HEK293 (cell line): ENCODE results near the gene CDCA5.

Experiments
- BCL11A ChIP-seq: fragments of 450-650 bp; formaldehyde crosslinking; IDR thresholded peaks from 2 replicates; pipeline ENCODE4 v1.5.1; 2016; ENCODE audit warnings: low read depth, missing biosample characterization, missing genetic modification characterization
- OSR2 ChIP-seq: fragments of 450-650 bp; formaldehyde crosslinking; IDR thresholded peaks from 2 replicates; pipeline ENCODE4 v1.5.1; 2016; ENCODE audit warnings: missing biosample characterization, missing genetic modification characterization
- ZBTB17 ChIP-seq: fragments of 450-650 bp; formaldehyde crosslinking; IDR thresholded peaks from 2 replicates; pipeline ENCODE4 v1.5.1; 2016; ENCODE audit warnings: missing biosample characterization, missing genetic modification characterization
- ZBTB20 ChIP-seq: fragments of 450-650 bp; formaldehyde crosslinking; IDR thresholded peaks from 2 replicates; pipeline ENCODE4 v1.5.1; 2016; ENCODE audit warnings: missing biosample characterization, missing genetic modification characterization
- ZBTB21 ChIP-seq: fragments of 450-650 bp; formaldehyde crosslinking; IDR thresholded peaks from 2 replicates; pipeline ENCODE4 v1.5.1; 2017; ENCODE audit warnings: missing biosample characterization, missing genetic modification characterization
- ZBTB48 ChIP-seq: fragments of 450-650 bp; formaldehyde crosslinking; IDR thresholded peaks from 2 replicates; pipeline ENCODE4 v1.5.1; 2016; ENCODE audit warnings: missing biosample characterization, missing genetic modification characterization
- ZFHX2 ChIP-seq: fragments of 450-650 bp; formaldehyde crosslinking; conservative IDR thresholded peaks from 2 replicates; pipeline ENCODE4 v1.5.1; 2016; ENCODE audit warnings: missing biosample characterization, missing genetic modification characterization
- ZFP69B ChIP-seq: fragments of 450-650 bp; formaldehyde crosslinking; IDR thresholded peaks from 2 replicates; pipeline ENCODE4 v1.5.1; 2016; ENCODE audit warnings: missing biosample characterization, missing genetic modification characterization
- ZIC2 ChIP-seq: fragments of 450-650 bp; formaldehyde crosslinking; IDR thresholded peaks from 2 replicates; pipeline ENCODE4 v1.5.1; 2016; ENCODE audit warnings: missing biosample characterization, missing genetic modification characterization
- ZNF112 ChIP-seq: fragments of 450-650 bp; formaldehyde crosslinking; IDR thresholded peaks from 2 replicates; pipeline ENCODE4 v1.5.0; 2017; ENCODE audit warnings: missing biosample characterization, missing genetic modification characterization
- ZNF184 ChIP-seq: fragments of 450-650 bp; IDR thresholded peaks from 2 replicates; pipeline ENCODE4 v1.5.1; 2018; ENCODE audit warnings: missing biosample characterization, mild to moderate bottlenecking, missing genetic modification characterization
- ZNF19 ChIP-seq: fragments of 450-650 bp; formaldehyde crosslinking; IDR thresholded peaks from 2 replicates; pipeline ENCODE4; 2016; ENCODE audit warnings: missing biosample characterization, missing genetic modification characterization, low read depth
- ZNF2 ChIP-seq: fragments of 450-650 bp; formaldehyde crosslinking; IDR thresholded peaks from 2 replicates; pipeline ENCODE4 v1.5.1; 2016; ENCODE audit warnings: missing biosample characterization, missing genetic modification characterization
- ZNF214 ChIP-seq: fragments of 450-650 bp; formaldehyde crosslinking; IDR thresholded peaks from 2 replicates; pipeline ENCODE4 v1.5.1; 2017; ENCODE audit warnings: missing biosample characterization, mild to moderate bottlenecking, missing genetic modification characterization, borderline replicate concordance
- ZNF24 ChIP-seq: fragments of 450-650 bp; formaldehyde crosslinking; IDR thresholded peaks from 2 replicates; pipeline ENCODE4 v1.5.1; 2016; ENCODE audit warnings: missing biosample characterization, missing genetic modification characterization
- ZNF335 ChIP-seq: fragments of 450-650 bp; formaldehyde crosslinking; conservative IDR thresholded peaks from 2 replicates; pipeline ENCODE4 v1.5.1; 2016; ENCODE audit warnings: missing biosample characterization, missing genetic modification characterization
- ZNF354C ChIP-seq: fragments of 450-650 bp; formaldehyde crosslinking; IDR thresholded peaks from 2 replicates; pipeline ENCODE4 v1.5.1; 2016; ENCODE audit warnings: missing biosample characterization, missing genetic modification characterization, low read depth, borderline replicate concordance
- ZNF391 ChIP-seq: fragments of 450-650 bp; formaldehyde crosslinking; IDR thresholded peaks from 2 replicates; pipeline ENCODE4 v1.5.1; 2016; ENCODE audit warnings: low read depth, missing biosample characterization, missing genetic modification characterization, borderline replicate concordance
- ZNF501 ChIP-seq: fragments of 450-650 bp; formaldehyde crosslinking; IDR thresholded peaks from 2 replicates; pipeline ENCODE4 v1.5.1; 2016; ENCODE audit warnings: missing biosample characterization, missing genetic modification characterization
- ZNF561 ChIP-seq: fragments of 450-650 bp; IDR thresholded peaks from 2 replicates; pipeline ENCODE4 v1.5.1; 2018; ENCODE audit warnings: missing biosample characterization, missing genetic modification characterization, borderline replicate concordance
- ZNF600 ChIP-seq: fragments of 450-650 bp; formaldehyde crosslinking; IDR thresholded peaks from 2 replicates; pipeline ENCODE4 v1.5.1; 2016; ENCODE audit warnings: missing biosample characterization, missing genetic modification characterization
- ZNF610 ChIP-seq: fragments of 450-650 bp; formaldehyde crosslinking; IDR thresholded peaks from 2 replicates; pipeline ENCODE4 v1.5.1; 2016; ENCODE audit warnings: missing biosample characterization, missing genetic modification characterization, borderline replicate concordance
- ZNF701 ChIP-seq: fragments of 450-650 bp; formaldehyde crosslinking; IDR thresholded peaks from 2 replicates; pipeline ENCODE4 v1.5.1; 2016; ENCODE audit warnings: missing biosample characterization, missing genetic modification characterization
- TF ChIP-seq, protein P1 (sequence below): fragments of 450-650 bp; formaldehyde crosslinking; IDR thresholded peaks from 2 replicates; pipeline ENCODE4 v1.5.1; 2017; ENCODE audit warnings: missing biosample characterization, missing genetic modification characterization
- TF ChIP-seq, protein P2 (sequence below): fragments of 450-650 bp; formaldehyde crosslinking; IDR thresholded peaks from 2 replicates; pipeline ENCODE4 v1.5.1; 2016; ENCODE audit warnings: missing biosample characterization, missing genetic modification characterization
- TF ChIP-seq, protein P3 (sequence below): fragments of 450-650 bp; formaldehyde crosslinking; IDR thresholded peaks from 2 replicates; pipeline ENCODE4 v1.5.1; 2017; ENCODE audit warnings: missing biosample characterization, missing genetic modification characterization
- TF ChIP-seq, protein P4 (sequence below): fragments of 450-650 bp; formaldehyde crosslinking; IDR thresholded peaks from 2 replicates; pipeline ENCODE4 v1.5.1; 2016; ENCODE audit warnings: missing biosample characterization, missing genetic modification characterization, borderline replicate concordance
- TF ChIP-seq, protein P5 (sequence below): fragments of 450-650 bp; formaldehyde crosslinking; IDR thresholded peaks from 2 replicates; pipeline ENCODE4 v1.5.1; 2016; ENCODE audit warnings: missing biosample characterization, missing genetic modification characterization, borderline replicate concordance

CDCA5 gene

DNA sequence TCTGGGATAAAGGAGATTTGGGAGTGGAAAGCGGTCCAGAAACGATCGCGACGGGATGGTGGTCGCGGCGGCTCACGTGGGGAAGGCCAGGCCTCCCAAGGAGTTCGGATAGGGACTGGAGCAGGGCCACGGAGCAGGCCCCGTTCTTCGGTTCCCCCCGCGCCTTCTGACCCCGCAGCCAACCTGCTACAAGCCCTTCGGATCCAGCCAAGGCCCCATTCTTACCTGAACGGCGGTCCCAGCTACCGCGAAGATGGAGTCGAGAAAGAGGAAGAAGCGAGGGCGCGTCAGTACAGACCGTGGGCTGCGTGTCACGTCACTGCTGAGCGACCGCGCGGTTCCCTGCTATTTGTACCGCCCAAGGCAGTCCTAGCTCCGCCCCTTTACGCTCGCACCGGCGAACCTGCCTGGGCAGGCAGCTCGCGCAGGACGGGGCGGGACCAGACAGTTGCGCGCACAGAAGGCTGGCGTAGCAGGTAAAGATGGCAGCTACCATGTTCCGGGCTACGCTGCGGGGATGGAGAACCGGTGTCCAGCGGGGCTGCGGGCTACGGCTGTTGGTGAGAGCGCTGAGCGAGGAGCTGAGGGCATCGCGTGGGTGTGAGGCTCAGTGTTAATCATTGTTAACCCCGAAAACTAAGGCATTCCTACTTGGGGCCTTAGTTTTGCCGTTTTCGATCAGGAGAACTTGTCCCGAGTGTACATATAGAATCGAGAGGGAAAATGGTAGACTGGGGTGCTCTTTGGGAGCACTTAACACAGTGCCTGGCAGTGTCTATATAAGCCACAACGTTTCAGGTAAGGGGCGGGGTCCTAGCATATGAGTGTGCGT is 38.2 kb upstream of the CDCA5 start, which contains the start of the genes FAU and MRPL49 (continued):
- TF ChIP-seq, protein P1, sequence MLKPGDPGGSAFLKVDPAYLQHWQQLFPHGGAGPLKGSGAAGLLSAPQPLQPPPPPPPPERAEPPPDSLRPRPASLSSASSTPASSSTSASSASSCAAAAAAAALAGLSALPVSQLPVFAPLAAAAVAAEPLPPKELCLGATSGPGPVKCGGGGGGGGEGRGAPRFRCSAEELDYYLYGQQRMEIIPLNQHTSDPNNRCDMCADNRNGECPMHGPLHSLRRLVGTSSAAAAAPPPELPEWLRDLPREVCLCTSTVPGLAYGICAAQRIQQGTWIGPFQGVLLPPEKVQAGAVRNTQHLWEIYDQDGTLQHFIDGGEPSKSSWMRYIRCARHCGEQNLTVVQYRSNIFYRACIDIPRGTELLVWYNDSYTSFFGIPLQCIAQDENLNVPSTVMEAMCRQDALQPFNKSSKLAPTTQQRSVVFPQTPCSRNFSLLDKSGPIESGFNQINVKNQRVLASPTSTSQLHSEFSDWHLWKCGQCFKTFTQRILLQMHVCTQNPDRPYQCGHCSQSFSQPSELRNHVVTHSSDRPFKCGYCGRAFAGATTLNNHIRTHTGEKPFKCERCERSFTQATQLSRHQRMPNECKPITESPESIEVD (tag by site-specific recombination): no peak
- TF ChIP-seq, protein P2, sequence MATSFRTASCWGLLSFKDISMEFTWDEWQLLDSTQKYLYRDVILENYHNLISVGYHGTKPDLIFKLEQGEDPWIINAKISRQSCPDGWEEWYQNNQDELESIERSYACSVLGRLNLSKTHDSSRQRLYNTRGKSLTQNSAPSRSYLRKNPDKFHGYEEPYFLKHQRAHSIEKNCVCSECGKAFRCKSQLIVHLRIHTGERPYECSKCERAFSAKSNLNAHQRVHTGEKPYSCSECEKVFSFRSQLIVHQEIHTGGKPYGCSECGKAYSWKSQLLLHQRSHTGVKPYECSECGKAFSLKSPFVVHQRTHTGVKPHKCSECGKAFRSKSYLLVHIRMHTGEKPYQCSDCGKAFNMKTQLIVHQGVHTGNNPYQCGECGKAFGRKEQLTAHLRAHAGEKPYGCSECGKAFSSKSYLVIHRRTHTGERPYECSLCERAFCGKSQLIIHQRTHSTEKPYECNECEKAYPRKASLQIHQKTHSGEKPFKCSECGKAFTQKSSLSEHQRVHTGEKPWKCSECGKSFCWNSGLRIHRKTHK (tag by site-specific recombination): no peak
- TF ChIP-seq ZNF335 (tag by site-specific recombination) (peak; percentile 94), ZFP69B (tag by site-specific recombination) (no peak), ZNF391 (tag by site-specific recombination) (no peak; the same call in 1 of the 2 replicates), ZNF501 (peak; percentile 74), ZNF24 (tag by site-specific recombination) (no peak; the same call in 1 of the 2 replicates), OSR2 (tag by site-specific recombination) (no peak), ZBTB17 (tag by site-specific recombination) (peak; percentile 81), ZIC2 (no peak), BCL11A (tag by site-specific recombination) (no peak), ZNF214 (tag by site-specific recombination) (no peak), ZFHX2 (tag by site-specific recombination) (peak; percentile 79), ZNF701 (tag by site-specific recombination) (no peak), ZNF19 (tag by site-specific recombination) (no peak), ZNF600 (tag by site-specific recombination) (0 out of 2 replicates have a peak, but pooled peaks have one; percentile 61), ZNF610 (tag by site-specific recombination) (no peak), ZNF561 (tag by site-specific recombination) (peak; percentile 25; the same call in 1 of the 2 replicates), ZNF184 (tag by site-specific recombination) (no peak), ZNF2 (tag by site-specific recombination) (peak; percentile 71; the same call in 1 of the 2 replicates), ZBTB48 (tag by site-specific recombination) (no peak), ZBTB21 (tag by site-specific recombination) (peak; percentile 57; the same call in 1 of the 2 replicates), ZNF112 (tag by site-specific recombination) (no peak), ZNF354C (no peak), ZBTB20 (tag by site-specific recombination) (peak; percentile 47; the same call in 1 of the 2 replicates)
- TF ChIP-seq, protein P3, sequence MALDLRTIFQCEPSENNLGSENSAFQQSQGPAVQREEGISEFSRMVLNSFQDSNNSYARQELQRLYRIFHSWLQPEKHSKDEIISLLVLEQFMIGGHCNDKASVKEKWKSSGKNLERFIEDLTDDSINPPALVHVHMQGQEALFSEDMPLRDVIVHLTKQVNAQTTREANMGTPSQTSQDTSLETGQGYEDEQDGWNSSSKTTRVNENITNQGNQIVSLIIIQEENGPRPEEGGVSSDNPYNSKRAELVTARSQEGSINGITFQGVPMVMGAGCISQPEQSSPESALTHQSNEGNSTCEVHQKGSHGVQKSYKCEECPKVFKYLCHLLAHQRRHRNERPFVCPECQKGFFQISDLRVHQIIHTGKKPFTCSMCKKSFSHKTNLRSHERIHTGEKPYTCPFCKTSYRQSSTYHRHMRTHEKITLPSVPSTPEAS (tag by site-specific recombination): no peak
- TF ChIP-seq, protein P4, sequence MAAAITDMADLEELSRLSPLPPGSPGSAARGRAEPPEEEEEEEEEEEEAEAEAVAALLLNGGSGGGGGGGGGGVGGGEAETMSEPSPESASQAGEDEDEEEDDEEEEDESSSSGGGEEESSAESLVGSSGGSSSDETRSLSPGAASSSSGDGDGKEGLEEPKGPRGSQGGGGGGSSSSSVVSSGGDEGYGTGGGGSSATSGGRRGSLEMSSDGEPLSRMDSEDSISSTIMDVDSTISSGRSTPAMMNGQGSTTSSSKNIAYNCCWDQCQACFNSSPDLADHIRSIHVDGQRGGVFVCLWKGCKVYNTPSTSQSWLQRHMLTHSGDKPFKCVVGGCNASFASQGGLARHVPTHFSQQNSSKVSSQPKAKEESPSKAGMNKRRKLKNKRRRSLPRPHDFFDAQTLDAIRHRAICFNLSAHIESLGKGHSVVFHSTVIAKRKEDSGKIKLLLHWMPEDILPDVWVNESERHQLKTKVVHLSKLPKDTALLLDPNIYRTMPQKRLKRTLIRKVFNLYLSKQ (tag by site-specific recombination): no peak
- TF ChIP-seq, protein P5, sequence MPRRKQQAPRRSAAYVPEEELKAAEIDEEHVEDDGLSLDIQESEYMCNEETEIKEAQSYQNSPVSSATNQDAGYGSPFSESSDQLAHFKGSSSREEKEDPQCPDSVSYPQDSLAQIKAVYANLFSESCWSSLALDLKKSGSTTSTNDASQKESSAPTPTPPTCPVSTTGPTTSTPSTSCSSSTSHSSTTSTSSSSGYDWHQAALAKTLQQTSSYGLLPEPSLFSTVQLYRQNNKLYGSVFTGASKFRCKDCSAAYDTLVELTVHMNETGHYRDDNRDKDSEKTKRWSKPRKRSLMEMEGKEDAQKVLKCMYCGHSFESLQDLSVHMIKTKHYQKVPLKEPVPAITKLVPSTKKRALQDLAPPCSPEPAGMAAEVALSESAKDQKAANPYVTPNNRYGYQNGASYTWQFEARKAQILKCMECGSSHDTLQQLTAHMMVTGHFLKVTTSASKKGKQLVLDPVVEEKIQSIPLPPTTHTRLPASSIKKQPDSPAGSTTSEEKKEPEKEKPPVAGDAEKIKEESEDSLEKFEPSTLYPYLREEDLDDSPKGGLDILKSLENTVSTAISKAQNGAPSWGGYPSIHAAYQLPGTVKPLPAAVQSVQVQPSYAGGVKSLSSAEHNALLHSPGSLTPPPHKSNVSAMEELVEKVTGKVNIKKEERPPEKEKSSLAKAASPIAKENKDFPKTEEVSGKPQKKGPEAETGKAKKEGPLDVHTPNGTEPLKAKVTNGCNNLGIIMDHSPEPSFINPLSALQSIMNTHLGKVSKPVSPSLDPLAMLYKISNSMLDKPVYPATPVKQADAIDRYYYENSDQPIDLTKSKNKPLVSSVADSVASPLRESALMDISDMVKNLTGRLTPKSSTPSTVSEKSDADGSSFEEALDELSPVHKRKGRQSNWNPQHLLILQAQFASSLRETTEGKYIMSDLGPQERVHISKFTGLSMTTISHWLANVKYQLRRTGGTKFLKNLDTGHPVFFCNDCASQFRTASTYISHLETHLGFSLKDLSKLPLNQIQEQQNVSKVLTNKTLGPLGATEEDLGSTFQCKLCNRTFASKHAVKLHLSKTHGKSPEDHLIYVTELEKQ (tag by site-specific recombination): no peak
